Stimulated activated CD8-positive, alpha-beta memory T cell treated with anti-CD3 and anti-CD28 coated beads, Interleukin-7, amount 100 ng/mL, for 4 hours (primary cell): ENCODE data around the gene ZMYM4.
"Not testable (repeated sequence)": the region's sequence is repeated elsewhere in the genome, so short reads cannot be mapped to it uniquely, and the experiment has no call there.

Experiments
- DNase-seq, 2 donors: peaks; one replicate each; pipeline ENCODE4 v3.0.0-alpha.2; 2020; ENCODE audit warnings: low read depth in 2 of 2

Gene ZMYM4

DNA sequence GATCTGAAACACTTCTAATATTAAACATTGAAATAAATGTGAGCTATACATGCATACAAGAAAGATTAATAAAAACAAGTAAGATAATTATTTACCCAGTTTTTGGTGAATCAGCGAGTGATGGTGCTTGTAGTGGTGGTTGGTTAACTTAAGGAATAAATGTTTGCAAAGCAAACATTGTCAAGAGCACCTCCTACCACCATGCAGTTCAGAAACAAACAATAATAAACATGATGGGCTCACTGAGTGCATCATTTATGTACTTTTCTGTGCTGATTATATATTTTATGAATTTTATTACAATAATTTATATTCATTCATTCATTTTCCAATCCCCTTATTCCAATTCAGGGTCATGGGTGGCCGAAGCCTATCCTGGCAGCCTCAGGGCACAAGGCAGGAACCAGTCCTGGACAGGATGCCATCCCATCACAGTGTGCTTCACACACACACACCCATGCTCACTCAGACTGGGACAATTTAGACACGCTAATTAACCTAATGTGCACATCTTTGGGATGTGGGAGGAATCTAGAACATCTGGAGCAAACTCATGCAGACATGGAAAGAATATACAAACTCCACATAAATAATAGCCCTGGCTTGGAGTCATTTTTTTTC is 57.8 kb downstream of the ZMYM4 start:
- no peak for DNase-seq

DNA sequence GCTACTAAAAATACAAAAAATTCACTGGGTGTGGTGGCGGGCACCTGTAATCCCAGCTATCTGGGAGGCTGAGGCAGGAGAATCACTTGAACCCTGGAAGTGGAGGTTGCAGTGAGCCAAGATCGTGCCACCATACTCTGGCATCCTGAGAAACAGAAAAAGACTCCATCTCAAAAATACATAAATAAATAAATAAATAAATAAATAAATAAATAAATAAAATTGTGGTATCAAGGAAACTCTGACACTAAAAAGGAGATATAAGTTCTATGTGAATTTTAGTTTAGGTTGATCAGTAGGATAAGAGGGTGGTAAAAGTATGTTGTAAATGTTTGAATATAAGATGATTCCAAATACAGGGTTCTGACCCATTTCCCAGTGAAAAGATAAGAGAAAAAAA is 63.1 kb downstream of the ZMYM4 start:
- DNase-seq = not testable (repeated sequence)

DNA sequence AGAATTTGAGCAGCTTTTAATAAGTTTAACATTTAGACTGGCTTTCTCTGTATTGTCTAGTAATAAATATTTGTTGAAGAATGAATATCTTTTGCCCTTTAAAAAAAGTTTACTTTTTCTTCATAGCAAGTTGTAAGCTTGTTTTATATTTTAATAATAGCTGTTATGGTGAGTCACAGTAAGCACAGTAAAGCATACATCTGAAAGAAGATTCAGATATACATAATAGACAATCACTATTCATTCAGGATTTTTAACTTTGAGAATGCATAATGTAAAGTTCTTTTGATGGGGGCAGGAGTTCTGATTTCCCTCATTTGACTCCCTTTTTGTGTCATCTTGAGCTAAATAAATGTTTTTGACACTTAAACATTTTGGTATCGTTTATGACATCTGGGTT is 66.0 kb downstream of the ZMYM4 start:
- no peak for DNase-seq

DNA sequence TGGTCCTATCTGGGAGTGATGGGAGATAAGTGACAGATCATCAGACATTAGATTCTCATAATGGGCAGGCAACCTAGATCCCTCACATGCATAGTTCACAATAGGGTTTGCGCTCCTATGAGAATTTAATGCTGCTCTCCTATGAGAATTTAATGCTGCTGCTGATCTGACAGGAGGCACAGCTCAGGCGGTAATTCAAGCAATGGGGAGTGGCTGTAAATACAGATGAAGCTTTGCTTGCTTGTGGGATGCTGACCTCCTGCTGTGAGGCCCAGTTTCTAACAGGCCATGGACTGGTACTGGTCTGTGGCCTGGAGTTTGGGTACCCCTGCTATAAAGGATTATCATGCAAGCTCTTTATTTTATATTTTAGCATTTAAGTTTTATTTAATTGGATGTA is 72.0 kb downstream of the ZMYM4 start:
- DNase-seq = no peak

DNA sequence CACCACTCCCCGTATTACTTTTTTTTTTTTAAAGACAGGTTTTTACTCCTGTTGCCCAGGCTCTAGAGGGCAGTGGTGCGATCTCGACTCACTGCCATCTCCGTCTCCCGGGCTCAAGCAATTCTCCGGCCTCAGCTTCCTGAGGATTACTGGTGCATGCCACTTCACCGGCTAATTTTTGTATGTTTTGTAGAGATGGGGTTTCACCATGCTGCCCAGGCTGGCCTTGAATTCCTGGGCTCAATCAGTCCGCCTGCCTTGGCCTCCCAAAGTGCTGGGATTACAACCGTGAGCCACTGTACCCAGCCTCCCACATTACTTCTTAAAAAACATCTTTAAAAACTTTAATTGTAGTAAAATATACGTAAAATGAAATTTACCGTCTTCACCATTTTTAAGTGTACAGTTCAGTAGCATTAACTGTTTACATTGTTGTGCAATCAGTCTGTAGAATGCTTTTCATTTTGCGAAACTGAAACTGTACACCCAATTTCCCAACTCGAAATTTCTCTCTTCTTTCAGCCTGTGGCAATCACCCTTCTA is 77.0 kb downstream of the ZMYM4 start:
- DNase-seq = no peak

DNA sequence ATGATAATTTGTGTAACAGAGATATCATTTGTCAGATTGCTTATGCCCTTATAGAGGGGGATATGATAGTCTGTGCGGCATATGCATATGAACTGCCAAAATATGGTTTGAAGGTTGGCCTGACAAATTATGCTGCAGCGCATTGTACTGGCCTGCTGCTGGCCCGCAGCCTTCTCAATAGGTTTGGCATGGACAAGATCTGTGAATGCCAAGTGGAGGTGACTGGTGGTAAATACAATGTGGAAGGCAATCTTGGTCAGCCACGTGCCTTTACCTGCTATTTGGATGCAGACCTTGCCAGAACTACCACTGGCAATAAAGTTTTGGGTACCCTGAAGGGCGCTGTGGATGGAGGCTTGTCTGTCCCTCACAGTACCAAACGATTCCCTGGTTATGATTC is 82.4 kb downstream of the ZMYM4 start:
- no peak for DNase-seq

DNA sequence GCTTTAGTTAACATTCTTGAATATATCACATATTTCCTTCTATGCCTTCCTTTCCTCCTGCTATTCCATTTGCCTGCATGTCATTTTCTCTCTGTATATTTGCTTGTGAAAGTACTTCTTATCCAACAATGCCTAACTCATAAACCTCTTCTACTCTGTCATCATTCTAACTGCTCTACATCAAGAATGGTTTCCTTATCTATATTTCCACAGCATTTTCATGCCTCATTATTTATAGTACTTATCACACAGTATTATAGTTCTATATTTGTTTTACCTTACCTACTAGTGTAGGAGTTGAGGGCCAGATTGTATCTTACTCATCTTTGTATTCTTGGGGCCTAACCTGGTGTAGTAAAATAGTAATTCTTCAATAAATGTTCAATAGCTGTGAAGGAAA is 91.5 kb downstream of the ZMYM4 start:
- no peak for DNase-seq

DNA sequence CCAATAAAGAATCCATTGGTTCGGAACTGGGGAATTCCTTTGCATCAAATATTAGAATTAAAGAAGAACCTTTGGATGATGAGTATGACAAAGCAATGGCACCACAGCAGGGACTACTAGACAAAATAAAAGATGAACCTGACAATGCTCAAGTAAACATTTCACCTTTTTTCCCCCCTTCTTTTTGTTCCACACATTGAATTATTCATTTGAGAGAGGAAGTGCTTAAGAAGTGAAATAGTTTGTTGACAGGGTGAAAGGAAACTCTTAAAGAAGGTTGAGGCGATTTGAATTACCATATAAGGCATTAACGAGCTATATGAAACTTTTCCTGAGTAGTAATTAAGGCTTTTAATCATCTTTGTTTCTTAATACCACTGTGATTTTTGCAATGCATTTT is 93.1 kb downstream of the ZMYM4 start:
- no peak for DNase-seq

DNA sequence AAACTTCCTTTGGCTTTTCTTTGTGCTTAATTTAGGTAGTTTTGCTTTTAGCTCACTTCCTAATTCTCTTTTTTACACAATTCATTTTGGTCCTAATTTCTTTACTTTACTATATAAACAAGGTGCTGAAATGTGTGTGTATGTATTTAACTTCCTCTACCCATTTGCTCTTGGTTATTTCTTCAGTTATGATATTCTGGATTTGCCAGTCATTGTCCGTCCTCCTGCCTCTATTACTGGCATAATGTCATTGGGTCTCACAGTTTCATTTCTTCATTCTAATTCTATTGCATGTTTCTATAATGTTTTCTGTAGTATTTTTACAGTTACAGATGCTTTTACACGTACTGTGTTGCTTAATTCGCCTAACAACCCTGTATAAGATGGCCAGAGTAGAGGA is 96.2 kb downstream of the ZMYM4 start:
- DNase-seq = no peak

DNA sequence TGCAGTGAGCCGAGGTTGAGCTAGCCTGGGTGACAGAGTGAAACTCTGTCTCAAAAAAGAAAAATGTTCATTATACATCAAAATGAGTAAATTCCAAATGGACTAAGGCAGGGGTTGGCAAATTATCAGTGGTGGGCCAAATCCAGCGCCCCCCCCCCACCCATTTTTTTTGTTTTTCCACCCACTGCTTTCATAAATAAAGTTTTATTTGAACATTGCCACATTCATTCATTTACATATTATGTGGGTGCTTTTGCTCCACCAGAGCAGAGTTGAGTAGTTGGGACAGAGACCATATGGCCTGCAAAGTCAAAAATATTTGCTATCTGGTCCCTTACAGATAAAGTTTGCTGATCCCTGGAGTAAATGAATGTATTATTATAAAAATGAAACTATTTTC is 99.4 kb downstream of the ZMYM4 start:
- no peak for DNase-seq

DNA sequence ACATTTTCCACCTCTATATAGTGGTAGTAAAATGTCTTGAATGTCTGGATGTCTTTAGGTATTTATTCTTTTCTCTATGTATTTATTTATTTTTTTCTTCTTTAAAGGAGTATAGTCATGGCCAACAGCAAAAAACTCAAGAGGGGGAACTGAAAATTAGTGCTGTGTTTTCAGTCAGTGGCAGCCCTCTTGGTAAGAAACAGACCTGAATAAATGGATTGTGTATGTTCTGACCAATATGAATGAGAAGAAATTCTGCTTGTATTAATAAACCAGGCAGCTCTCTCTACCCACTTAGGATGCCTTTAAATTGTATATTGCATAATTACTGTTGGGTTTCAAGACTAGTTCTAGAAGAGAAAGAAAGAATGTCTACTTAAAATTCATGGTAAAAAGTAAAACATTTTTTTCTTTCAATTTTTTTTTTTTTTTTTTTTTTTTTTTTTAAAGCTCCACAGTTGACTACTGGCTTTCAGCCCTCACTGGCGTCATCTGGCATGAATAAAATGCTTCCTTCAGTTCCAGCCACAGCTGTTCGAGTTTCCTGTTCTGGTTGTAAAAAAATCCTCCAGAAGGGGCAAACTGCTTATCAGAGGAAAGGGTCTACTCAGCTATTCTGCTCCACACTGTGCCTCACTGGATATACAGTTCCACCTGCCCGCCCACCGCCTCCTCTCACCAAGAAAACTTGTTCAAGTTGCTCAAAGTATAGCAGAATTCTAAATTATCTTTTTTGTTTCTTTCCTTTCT is 101.6 kb downstream of the ZMYM4 start:
- no peak for DNase-seq

DNA sequence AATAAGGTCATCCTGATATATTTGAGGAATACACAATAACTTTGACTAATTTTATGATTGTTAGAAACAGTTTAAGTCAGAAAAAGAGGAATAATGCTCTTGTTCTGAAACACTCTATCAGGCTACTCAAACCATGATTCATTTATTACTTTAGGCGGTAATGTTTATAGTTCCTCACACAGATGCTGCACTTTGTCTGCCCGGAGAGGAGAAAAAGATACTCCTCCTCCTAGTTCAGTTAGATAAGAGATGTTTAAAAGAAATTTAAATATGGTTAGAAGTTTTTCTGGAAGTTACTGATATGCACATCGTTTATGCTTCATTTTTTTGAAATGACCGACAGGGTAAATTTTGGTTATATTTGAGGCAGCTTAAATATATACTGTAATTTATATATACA is 103.0 kb downstream of the ZMYM4 start:
- no peak for DNase-seq

DNA sequence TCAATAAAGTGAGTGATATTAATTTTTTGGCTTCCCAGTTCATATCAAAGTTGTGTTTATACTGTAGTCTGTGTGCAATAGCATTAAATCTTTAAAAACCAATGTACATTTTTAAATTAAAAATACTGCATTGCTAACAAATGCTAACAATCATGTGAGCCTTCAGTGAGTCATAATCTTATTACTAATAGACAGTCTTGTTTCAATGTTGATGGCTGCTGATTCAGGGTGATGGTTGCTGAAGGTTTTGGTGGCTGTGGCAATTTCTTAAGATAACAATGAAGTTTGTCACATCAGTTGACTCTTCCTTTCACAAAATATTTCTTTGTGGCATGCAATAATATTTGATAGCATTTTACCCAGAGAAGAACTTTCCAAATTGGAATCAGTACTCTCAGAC is 109.0 kb downstream of the ZMYM4 start:
- DNase-seq = no peak

DNA sequence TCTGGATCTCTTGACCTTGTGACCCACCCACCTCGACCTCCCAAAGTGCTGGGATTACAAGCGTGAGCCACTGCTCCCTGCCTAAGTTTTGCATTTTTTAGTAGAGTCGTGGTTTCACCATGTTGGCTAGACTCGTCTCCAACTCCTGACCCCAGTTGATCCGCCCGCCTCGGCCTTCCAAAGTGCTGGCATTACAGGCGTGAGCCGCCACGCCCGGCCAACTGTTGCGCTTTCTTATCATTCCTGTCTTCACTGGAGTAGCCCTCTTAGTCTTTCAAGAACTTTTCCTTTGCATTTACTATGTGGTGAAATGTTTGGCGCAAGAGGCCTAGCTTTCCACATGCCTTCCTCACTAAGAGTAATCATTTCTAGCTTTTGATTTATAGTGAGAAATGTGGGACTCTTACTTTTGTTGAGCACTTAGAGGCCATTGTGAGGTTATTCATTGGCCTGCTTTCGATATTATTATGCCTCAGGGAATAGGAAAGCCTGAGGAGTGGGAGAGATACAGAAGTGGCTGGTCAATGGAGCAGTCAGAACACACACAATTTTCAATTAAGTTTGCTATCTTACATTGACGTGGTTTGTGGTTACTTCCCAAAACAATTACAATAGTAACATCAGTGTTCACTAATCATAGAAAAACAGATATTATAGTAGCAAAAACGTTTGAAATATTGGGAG is 111.0 kb downstream of the ZMYM4 start:
- no peak for DNase-seq

DNA sequence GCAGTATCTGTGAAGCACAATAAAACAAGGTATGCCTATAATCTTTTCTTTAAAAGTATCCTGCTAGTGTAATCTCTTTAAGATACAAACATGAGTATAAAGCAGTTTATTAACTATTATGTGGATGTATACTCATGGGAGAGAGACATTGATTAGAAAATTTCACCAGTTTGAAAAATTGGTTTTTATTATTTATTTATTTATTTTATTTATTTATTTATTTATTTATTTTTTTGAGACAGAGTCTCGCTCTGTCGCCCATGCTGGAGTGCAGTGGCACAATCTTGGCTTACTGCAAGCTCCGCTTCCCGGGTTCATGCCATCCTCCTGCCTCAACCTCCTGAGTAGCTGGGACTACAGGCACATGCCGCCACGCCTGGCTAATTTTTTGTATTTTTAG is 111.6 kb downstream of the ZMYM4 start:
- DNase-seq = not testable (repeated sequence)

DNA sequence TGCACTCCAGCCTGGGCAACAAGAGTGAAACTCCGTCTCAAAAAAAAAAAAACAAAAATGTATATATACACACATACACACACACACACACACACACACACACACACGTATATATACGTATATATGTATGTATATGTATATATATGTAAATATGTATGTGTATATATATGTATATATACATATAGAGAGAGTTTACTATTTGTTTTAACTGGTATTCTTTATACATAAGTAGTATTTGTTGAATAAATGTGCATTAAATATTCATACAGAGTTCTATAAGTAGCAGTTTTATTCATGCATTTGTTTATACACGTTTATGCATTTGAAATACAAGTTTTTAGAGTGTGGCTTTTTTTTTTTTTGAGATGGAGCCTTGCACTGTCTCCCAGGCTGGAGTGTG is 113.6 kb downstream of the ZMYM4 start:
- no peak for DNase-seq

DNA sequence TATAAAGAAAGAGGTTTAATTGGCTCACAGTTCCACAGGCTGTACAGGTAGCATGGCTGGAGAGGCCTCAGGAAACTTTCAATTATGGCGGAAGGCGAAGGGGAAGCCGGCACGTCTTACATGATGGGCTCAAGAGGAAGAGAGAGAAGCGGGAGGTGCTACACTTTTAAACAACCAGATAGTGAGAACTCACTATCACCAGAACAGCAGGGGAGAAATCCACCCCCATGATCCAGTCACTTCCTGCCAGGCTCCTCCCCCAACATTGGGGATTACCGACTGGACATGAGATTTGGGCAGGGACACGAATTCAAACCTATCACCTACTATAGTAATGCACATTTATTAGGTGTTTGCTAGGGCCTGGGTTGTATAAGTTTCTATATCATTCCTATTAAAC is 117.8 kb downstream of the ZMYM4 start:
- DNase-seq = no peak

DNA sequence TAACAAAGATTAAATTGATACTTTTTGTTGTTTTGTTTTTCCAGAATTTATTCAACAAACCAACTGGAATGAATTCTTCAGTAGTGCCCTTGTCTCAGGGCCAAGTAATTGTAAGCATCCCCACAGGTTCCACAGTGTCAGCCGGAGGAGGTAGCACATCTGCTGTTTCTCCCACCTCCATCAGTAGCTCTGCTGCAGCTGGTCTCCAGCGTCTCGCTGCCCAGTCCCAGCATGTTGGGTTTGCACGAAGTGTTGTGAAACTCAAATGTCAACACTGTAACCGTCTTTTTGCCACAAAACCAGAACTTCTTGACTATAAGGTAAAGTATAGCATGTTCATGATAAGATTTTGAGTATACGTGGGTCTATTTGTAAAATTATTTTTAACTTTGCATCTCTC is 118.5 kb downstream of the ZMYM4 start:
- no peak for DNase-seq

DNA sequence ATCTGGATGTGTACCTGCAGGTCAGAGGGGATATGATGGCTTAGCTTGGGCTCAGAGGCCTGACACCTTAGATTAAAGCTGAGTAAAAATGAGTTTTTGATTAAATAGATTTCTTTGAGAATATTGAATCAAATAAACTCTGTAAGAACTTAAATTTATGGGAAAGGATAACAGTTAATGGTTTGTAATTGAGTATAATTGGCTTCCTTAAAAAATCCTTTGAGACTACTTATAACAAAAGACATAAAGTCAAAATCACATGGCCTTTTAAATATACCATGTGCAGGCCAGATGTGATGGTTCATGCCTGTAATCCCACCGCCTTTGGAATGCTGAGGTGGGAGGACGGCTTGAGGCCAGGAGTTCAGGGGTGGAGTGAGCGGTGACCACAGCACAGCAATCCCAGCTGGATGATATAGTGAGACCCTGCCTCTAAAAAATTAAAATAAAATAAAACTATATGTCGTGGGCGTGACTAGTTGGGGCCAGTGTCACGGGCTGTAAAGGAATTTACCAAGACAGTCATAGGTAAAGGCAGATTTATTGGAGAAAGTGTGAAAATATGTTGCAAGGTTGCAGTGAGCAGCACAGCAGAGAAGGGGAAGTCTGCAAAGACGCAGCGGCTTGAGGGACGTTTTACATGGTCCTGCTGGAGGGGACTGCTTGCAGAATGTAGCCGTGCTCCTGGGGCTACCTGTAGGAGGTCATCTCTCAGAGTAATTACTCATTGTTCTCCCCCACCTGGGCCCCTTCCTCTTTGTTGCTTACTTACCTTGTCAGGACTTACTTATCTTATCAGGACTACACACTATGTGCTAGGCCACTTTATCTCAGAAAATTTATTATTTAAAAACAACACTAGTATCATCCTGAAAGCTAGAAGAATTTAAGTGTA is 122.3 kb downstream of the ZMYM4 start:
- no peak for DNase-seq

DNA sequence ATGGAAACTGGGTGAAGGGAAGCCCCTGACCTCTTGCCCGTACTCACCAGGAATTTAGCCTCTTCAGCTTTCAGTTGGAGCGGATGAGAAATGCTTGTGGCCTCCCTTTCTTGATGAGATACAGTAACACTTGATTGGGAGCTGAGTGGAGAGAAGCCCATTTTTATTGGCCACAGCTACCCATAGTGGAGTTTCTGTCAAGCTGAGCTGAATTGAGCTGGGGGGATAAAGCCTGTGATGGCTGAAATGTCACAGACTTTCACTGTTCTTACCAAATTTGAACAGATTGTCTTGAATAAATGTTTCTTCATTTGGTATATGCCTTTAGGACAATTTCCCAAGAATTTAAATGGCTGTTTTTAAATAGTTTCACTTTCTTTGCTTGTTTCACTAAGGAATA is 125.9 kb downstream of the ZMYM4 start:
- DNase-seq = no peak

DNA sequence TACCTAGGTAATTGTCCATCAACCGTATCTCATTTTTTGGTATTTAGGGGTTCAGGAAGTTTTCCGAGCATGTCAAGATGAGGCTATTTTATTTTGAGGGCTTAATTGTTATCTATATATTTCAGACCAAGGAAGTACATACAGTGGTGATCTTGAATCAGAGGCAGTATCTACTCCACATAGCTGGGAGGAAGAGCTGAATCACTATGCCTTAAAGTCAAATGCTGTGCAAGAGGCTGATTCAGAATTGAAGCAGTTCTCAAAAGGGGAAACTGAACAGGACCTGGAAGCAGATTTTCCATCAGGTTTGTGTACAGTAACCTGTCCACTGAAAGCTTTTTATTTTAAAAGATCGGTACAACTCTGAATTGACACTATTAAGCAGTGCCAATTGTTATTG is 130.2 kb downstream of the ZMYM4 start:
- DNase-seq = no peak

DNA sequence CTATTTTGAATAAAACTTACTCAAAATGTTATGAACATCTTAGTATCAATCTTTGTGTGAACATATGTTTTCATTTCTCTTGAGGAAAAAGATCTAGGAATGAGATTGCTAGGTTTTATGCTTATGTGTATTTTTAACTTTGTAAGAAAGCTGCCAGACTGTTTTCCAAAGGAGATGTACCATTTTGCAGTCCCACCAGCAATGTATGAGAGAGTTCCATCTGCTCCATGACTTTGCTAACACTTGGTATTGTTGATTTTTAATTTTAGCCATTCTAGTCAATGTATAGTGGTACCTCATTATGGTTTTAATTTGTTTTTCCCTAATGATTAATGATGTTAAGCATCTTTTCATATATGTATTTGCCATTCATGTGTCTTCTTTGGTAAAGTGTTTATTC is 132.5 kb downstream of the ZMYM4 start:
- DNase-seq = no peak
